IPS DF 4.7 (cell line): ENCODE results near the gene CENPK.
"Not testable (repeated sequence)": the region's sequence is repeated elsewhere in the genome, so short reads cannot be mapped to it uniquely, and the experiment has no call there.

ENCODE experiments used
- DNase-seq: peaks from one replicate; pipeline ENCODE4 v3.0.0-alpha.2; 2013; ENCODE audit warnings: low spot score; ENCODE audit errors: extremely low read depth

The CENPK gene

GRCh38 chr5:65562731-65563701, at the start of gene CENPK, which contains the start of gene PPWD1:
TSS of gene CENPK (minus strand) at chr5:65563168. CDS start at chr5:65554907, 8,261 bp downstream.
TSS of gene PPWD1 (plus strand) at chr5:65563296. CDS start at chr5:65563311, 15 bp downstream.
- DNase-seq = peak; percentile 68

- DNase-seq = no peak
Measured at GRCh38 chr5:65612298-65612907, 49.4 kb upstream of the CENPK start.

- no peak for DNase-seq
Measured at GRCh38 chr5:65611524-65611923, 48.6 kb upstream of the CENPK start.

DNA sequence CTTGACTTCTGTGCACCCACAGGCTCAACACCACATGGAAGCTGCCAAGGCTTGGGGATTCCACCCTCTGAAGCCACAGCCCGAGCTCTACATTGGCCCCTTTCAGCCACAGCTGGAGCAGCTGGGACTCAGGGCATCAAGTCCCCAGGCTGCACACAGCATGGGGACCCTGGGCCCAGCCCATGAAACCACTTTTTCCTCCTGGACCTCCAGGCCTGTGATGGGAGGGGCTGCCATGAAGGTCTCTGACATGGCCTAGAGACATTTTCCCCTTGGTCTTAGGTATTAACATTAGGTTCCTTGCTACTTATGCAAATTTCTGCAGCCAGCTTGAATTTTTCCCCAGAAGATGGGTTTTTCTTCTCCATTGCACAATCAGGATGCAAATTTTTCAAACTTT, 38.8 kb upstream of the CENPK start:
- not testable (repeated sequence) for DNase-seq

DNA sequence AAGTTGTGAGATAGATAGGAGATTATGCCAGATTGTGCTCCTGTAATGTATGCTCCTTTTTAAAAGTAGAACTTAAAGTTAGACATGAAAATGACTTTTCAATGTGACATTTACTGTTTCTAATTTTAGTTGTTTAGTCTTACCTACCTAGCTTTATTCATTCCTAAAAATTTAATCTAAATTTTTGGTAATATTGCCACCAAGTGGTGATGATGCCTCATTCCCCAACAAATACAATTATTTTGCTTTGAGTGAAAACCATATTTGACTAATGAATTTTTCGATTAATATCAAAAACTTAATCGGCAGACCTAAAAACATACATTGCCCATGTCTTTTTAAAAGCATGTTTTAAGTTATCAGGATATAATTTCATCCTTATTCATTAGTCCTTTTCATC, 25.7 kb upstream of the CENPK start:
- DNase-seq = no peak

DNA sequence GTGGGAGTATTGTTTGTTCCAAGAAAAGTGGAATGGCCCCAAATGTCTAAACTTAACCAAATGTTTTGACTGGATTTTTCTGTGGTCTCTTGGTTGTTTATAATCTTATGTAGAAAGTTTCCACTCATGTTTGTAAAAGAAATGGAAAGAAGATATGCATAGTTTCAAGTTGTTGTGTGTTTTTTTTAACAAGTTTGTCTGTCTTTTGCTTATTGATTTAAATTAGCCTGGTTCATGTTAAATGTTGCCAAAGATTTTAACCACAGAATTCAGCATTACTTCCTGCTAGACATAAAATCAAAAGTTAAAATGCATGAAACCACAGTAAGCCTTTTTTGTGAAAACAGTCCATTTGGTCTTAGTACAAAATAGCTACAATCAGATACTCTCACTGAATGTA, 14.2 kb upstream of the CENPK start:
- no peak for DNase-seq

DNA sequence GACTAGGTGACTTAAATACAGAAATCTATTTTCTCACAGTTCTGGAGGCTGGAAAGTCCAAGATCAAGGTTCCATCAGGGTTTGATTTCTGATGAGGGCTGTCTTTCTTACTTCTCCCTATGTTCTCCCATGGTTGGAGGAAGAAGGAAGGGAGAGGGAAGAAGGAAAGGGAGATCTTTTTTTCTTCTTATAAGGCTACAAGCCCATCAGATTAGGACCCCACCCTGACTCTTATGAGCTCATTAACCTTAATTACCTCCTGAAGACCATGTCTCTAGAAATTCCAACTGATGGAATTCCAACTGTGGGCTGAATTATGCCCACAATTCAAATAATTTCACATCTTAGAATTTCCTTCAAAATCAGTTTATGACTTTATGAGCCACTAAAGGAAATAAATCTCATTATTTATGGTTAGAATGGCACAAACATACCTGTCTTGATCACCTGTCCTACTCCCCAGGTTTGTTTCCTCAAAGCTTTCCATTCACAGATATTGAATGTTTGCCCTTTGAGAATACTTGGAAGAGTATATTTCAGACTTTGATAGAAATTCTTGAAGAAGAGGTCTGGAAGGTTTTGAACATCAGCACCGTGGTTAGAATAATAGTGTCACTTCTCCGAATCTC, 7.7 kb upstream of the CENPK start:
- no peak for DNase-seq

GRCh38 chr5:65566505-65566904, 3.5 kb upstream of the CENPK start:
- no peak for DNase-seq

GRCh38 chr5:65563777-65564176, 809 bp upstream of the CENPK start:
- DNase-seq = no peak

DNA sequence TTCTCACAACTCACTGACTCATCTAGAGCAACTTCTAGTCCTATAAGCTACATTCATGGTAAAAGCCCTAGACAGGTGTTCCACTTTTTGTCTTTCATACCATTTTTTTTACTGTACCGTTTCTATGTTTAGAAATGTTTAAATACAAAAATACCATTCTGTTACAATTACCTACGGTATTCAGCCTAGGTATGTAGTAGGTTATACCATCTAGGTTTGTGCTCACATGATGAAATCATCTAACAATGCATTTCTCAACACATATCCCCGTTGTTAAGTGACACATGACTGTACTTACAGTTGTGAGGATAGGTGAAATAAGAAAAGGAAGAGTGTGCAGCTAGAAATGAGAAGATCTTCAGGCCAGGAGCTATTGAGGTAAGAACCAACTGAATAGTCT, 6.2 kb downstream of the CENPK start:
- DNase-seq = no peak

GRCh38 chr5:65556181-65556580, 6.8 kb downstream of the CENPK start:
- DNase-seq = no peak

DNA sequence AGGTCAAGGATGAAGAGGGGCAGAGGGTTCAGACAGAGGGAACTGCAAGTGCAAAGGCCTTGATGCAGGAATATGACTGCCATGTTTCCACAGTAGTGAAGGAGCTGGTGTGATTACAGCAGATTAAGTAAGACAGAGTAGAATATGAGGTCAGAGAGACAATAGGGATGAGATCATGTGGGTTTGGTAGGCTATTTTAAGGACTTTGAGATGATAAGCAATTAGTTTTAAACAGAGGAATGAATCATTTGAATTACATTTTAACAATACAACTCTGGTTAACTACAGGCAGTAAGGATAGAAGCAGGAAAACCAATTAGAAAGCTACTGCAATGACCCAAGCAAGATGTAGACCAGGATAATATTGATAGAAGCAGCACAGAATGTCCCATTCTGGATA, 7.7 kb downstream of the CENPK start:
- no peak for DNase-seq

DNA sequence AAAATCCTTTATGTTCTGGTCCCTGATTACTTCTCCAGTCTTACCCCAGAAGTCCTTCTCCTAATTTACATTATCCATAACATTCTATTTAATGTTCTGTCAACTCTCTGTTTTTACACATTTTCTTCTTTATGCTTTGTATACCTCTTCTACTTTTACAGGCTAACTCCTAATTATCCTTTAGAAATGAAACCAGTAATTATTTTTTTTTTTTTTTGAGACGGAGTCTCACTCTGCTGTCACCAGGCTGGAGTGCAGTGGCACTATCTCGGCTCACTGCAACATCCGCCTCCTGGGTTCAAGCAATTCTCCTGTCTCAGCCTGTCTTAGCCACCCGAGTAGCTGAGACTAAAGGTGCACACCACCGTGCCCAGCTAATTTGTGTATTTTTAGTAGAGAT, 9.0 kb downstream of the CENPK start:
- no peak for DNase-seq

DNA sequence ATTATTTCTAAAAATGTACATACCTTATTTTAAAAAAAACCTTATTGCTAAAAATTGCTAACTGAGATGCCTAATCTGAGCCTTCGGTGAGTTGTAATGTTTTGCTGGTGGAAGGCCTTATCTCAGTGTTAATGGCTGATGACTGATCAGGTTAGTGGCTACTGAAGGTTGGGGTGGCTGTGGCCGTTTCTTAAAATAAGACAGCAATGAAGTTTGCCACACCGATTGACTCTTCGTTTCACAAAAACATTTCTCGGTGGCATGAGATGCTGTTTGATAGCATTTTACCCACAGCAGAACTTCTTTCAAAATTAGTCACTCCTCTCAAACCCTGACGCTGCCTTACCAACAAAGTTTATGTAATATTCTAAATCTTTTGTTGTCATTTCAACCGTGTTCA, 14.7 kb downstream of the CENPK start:
- DNase-seq = no peak

DNA sequence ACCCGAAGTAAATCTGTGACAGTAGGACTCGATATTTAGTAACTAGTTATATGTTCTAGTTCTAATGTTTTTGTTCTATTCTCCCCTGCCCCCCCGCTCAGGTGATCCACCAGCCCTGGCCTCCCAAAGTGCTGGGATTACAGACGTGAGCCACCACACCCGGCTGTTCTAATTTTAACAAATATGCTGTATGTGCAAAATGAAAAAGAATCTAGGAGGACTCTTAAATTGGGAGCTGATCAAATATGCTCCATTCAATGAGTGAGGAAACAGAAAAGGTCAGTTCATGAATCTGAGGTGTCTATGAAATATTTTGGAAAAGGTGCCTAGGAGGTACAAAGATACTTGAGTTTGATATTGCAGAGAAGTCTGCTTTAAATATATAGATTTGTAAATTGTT, 16.8 kb downstream of the CENPK start:
- no peak for DNase-seq

DNA sequence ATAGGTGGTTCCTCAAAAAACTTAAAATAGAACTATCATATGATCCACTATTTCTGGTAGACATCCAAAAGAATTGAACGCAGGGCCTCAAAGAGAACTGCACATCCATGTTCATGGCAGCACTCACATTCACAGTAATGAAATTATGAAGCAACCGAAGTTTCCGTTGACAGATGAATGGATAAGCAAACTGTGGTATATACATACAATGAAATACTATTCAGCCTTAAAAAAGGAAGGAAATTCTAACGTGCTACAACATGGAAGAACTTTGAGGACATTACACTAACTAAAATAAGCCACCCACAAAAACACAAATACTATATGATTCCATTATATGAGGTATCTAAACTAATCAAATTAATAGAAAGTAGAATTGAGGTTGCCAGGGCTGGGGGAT, 18.5 kb downstream of the CENPK start:
- no peak for DNase-seq

DNA sequence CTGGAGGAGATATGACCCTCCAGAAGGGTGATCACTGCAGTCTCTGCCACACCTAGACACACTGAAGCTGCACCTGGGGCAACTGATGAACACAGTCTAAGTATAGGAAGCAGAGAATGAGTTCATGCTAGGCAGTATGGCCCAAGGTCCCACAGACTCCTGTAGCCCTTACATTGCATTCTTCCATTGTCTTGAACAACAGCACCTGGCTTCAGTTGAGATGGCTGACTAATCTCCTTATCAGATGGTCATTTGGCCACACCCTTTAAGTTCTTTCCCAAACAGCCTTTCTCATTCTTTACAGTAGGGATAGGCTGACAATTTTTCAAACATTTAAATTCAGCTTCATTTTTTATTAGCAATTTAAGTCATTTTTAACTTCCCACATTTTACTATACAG, 23.1 kb downstream of the CENPK start:
- DNase-seq = no peak

DNA sequence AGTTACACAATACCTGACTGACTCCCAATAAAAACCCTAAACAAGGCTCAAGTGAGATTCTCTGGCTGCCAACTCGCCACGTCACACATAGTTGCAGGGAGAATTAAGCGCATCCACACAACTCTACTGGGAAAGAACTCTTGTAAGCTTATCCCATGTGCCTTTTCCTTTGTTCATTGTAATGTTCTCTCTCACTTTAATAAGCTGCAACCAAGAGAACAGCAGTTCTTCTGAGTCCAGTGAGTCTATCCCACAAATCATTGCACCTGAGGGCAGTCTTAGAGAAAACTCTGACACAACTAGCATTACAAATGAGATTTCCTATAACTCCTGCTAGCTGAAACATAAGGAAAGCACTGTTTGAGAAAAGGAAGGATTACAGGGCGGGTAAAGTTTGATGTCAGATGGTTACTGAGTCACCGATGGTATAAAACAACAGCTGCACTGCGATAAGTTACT, 27.4 kb downstream of the CENPK start:
- DNase-seq = no peak

GRCh38 chr5:65530904-65531303, 32.1 kb downstream of the CENPK start:
- no peak for DNase-seq

DNA sequence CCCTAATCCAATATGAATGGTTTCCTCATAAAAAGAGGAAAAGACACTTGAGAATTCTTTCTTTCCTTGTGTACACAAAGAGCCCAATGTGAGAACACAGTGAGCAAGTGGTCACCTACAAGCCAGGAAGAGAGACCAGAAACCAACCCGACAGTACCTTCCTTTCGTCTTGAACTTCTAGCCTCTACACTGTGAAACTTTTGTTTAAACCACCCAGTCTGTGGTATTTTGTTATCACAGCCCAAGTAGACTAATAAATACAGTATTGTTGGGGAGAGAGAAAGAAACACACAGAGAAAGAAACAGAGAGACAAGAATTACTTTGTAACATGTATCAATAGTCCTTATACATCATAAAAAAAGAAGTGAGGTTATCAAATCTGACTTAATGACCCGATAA, 37.2 kb downstream of the CENPK start:
- DNase-seq = no peak

GRCh38 chr5:65512170-65512937, 50.6 kb downstream of the CENPK start:
- no peak for DNase-seq
